Endothelial cell (in vitro differentiated cells): ENCODE results near the gene SYNPO2. TPM values are rescaled to one million over a fixed set of nuclear protein-coding genes. Genes with fewer than 3 reads are reported as not detected.

Experiments used
- DNase-seq: peaks from one replicate; pipeline ENCODE4 v3.0.0; 2021; ENCODE audit warnings: low spot score
- H3K27ac Mint-ChIP-seq: one replicate; pipeline ENCODE4 v1.8.0; 2021; ENCODE audit warnings: mixed read lengths, inconsistent platforms; ENCODE audit not compliant: unreplicated experiment
- H3K27me3 Mint-ChIP-seq: one replicate; pipeline ENCODE4 v1.8.0; 2021; ENCODE audit warnings: mild to moderate bottlenecking, moderate library complexity, mixed read lengths, inconsistent platforms; ENCODE audit not compliant: unreplicated experiment
- H3K36me3 Mint-ChIP-seq: one replicate; pipeline ENCODE4 v1.8.0; 2021; ENCODE audit warnings: mild to moderate bottlenecking, low read depth, mixed read lengths, inconsistent platforms; ENCODE audit not compliant: unreplicated experiment
- H3K4me1 Mint-ChIP-seq: one replicate; pipeline ENCODE4 v1.8.0; 2021; ENCODE audit warnings: mild to moderate bottlenecking, mixed read lengths, inconsistent platforms; ENCODE audit not compliant: unreplicated experiment
- H3K4me3 Mint-ChIP-seq: one replicate; pipeline ENCODE4 v1.8.0; 2021; ENCODE audit warnings: mild to moderate bottlenecking, mixed read lengths, inconsistent platforms; ENCODE audit not compliant: unreplicated experiment
- H3K9me3 Mint-ChIP-seq: one replicate; pipeline ENCODE4 v1.8.0; 2021; ENCODE audit warnings: mixed read lengths, inconsistent platforms; ENCODE audit not compliant: unreplicated experiment
- total RNA-seq: library from RNA; stranded (reverse); fragmentation: NEBNext Ultra II Directional; extraction: Animal tissue kit (Norgen Biotek cat#: 25700); gene quantifications from one replicate; pipeline ENCODE4 v1.2.1, GENCODE V29; 2021; ENCODE audit not compliant: unreplicated experiment
- TF ChIP-seq, protein P1 (sequence below): fragments of 200-600 bp; sonication (generic); IDR thresholded peaks from one replicate; pipeline ENCODE4 v1.5.0; 2021; ENCODE audit warnings: antibody characterized with exemption; ENCODE audit not compliant: unreplicated experiment

The SYNPO2 gene
- total RNA-seq, 1 donor from 2014 or later: 1.1 TPM

DNA sequence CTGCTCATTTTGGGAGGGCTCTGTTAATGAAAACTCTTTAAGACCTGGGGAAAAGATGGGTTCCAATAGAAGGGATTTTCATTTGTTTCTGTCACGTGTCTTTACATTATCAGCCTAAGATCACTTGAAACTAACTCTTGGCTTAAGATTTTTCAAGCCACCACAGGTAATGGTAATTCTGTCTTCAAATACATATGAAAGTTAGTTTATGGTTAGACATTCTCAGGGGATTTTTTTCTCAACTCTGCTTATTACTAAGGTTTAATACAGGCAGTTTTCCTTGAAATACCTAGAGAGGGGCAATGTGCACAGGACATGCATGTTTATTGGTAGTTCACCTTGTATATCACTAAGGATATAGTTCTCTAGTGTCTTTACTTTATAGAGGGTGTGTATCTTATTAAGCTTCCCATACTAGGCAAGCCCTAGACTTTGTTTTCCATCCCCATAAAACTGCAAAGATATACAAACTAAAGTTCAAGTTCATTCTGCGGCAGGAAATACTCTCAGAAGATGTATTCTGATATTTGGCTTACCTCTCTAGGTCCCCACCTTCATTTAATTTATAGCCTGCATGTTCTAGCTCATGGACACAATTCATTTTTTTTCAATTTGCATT, 208.7 kb downstream of the SYNPO2 start:
- Mint-ChIP-seq H3K36me3 (no peaks in the 10 kb centered on the region), H3K4me3 (no peak overlapping the region), H3K27ac (peak overlapping the region; percentile 34), H3K4me1 (peaks cover 8% of the 10 kb centered on the region), H3K9me3 (no peaks in the 10 kb centered on the region), H3K27me3 (no peaks in the 10 kb centered on the region)
- TF ChIP-seq, protein P1, sequence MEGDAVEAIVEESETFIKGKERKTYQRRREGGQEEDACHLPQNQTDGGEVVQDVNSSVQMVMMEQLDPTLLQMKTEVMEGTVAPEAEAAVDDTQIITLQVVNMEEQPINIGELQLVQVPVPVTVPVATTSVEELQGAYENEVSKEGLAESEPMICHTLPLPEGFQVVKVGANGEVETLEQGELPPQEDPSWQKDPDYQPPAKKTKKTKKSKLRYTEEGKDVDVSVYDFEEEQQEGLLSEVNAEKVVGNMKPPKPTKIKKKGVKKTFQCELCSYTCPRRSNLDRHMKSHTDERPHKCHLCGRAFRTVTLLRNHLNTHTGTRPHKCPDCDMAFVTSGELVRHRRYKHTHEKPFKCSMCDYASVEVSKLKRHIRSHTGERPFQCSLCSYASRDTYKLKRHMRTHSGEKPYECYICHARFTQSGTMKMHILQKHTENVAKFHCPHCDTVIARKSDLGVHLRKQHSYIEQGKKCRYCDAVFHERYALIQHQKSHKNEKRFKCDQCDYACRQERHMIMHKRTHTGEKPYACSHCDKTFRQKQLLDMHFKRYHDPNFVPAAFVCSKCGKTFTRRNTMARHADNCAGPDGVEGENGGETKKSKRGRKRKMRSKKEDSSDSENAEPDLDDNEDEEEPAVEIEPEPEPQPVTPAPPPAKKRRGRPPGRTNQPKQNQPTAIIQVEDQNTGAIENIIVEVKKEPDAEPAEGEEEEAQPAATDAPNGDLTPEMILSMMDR: no peak
- no peak for DNase-seq

DNA sequence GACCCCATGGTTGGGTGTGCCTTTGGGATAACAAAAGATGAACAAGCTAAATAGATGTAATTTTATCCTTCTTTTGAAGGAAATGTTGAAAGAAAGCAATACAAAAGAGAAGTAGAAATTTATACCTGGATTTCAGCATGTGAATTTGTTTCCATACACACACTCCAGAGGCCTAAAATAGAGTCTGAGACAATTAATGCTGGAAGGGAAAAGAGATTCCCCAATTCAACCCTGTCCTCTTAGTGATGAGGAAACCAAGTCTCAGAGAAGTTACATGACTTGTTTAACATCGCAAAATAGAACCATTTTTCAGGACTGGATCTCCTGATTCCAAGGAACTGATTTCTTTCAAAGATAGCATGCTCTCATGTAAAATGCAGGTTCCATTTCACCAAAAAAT, 209.7 kb downstream of the SYNPO2 start:
- H3K4me1 Mint-ChIP-seq: peaks cover 13% of the 10 kb centered on the region
- TF ChIP-seq, protein P1: no peak
- H3K27ac Mint-ChIP-seq: no peak overlapping the region
- no peak overlapping the region for H3K4me3 Mint-ChIP-seq
- H3K9me3 Mint-ChIP-seq: no peaks in the 10 kb centered on the region
- H3K27me3 Mint-ChIP-seq: peaks cover under 1% of the 10 kb centered on the region
- H3K36me3 Mint-ChIP-seq: no peaks in the 10 kb centered on the region
- no peak for DNase-seq

DNA sequence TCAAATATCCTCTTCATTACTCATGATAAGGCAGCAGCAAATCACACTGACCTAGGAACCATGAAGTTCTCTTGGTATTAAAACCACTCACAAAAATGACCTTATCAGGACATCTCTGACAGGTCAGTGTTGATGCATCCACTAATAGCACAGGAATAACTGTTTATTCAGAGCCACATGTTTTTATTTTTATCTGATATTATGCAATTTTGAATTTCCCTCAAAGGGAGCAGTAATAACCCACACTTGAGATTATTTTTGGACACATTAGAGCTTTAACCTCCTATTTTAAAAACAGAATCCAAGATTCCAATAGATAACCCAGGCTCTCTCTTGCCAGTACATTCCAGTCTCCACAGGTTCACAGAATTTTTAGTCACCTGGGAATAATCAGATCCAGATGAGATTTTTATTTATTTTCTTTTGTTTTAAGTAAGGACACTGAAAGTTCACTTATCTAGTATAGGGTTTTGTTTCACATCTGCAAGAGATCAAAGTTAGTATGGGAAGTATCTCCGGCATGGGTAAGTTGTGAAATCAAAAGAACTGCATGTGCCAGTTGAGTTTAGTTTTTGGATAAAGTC, 210.7 kb downstream of the SYNPO2 start:
- peaks cover 14% of the 10 kb centered on the region for H3K4me1 Mint-ChIP-seq
- TF ChIP-seq, protein P1: no peak
- peaks cover 2% of the 10 kb centered on the region for H3K27me3 Mint-ChIP-seq
- no peaks in the 10 kb centered on the region for H3K9me3 Mint-ChIP-seq
- H3K27ac Mint-ChIP-seq: no peak overlapping the region
- no peak overlapping the region for H3K4me3 Mint-ChIP-seq
- no peak for DNase-seq
- H3K36me3 Mint-ChIP-seq: no peaks in the 10 kb centered on the region

DNA sequence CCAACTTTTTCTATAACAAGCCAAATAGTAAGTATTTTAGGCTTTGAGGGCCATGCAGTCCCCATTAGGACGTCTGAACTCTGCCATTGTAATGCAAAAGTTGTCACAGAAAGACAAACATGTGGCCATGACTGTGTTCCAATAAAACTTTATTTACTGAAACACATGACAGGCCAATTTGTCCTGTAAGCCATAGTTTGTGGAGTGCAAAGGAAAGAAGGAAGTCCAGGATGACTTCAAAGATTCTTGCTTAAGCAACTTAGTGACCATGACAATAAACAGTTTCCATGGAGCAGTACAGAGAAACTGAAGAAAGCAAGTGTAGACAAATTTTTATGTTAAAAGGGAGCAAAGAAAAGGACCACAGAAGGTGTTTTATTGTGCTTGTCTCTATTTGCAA, 212.0 kb downstream of the SYNPO2 start:
- Mint-ChIP-seq H3K36me3 (no peaks in the 10 kb centered on the region), H3K27ac (no peak overlapping the region), H3K4me3 (no peak overlapping the region), H3K4me1 (peaks cover 14% of the 10 kb centered on the region), H3K27me3 (peaks cover 2% of the 10 kb centered on the region), H3K9me3 (no peaks in the 10 kb centered on the region)
- TF ChIP-seq, protein P1: no peak
- no peak for DNase-seq

DNA sequence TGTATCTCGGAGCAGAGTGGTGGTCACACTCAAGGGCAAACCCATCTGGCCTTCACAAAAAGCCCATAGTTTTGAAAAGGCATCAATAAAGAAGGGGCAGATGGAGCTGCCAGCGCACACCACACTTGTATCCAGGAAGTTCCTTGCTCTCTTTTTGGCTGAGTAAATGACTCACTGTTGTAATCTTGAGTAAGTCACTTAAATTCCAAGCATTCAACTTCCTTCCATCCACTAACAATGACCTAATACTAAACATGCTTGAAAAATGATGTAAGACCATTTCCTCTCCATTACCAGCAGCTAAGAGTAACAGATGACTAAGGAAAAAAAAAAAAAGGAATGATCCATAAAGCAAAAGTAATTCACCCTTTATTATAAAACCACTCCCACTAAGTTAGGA, 214.6 kb downstream of the SYNPO2 start:
- H3K4me1 Mint-ChIP-seq: peaks cover 17% of the 10 kb centered on the region

More for the DNA sequence above, 214.6 kb downstream of the SYNPO2 start:
- Mint-ChIP-seq H3K4me3 (peak overlapping the region; percentile 63), H3K36me3 (no peaks in the 10 kb centered on the region), H3K27ac (peak overlapping the region; percentile 96), H3K9me3 (no peaks in the 10 kb centered on the region), H3K27me3 (peaks cover 2% of the 10 kb centered on the region)
- DNase-seq: peak; percentile 7
- TF ChIP-seq, protein P1: no peak
